HG02970 (cell line): ENCODE results near the gene SNTB2.
"Not testable (repeated sequence)": the region's sequence is repeated elsewhere in the genome, so short reads cannot be mapped to it uniquely, and the experiment has no call there.

Experiments used
- ATAC-seq: cut with Tn5 transposase; IDR thresholded peaks from one replicate; pipeline ENCODE4 v1.9.1; 2021; ENCODE audit warnings: mild to moderate bottlenecking, moderate library complexity, moderate number of reproducible peaks; ENCODE audit not compliant: unreplicated experiment, low FRiP score

SNTB2 gene

GRCh38 chr16:69277413-69277812, 90.4 kb downstream of the SNTB2 start:
- ATAC-seq: no peak

GRCh38 chr16:69283851-69284250, 96.9 kb downstream of the SNTB2 start:
- ATAC-seq: no peak

DNA sequence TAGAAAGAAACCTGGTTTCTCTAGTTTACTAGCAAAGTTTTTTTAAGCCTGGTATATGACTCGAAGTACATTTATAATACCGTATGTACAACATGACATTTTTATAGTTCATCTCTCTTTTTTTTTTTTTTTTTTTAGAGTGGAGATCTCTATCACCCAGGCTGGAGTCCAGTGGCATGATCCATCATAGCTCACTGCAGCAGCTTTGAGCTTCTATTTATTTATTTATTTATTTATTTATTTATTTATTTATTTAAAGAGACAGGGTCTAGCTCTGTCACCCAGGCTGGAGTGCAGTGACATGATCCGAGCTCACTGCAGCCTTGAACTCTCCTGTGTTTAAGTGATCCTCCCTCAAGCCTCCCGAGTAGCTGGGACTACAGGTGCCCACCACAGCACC, 98.3 kb downstream of the SNTB2 start:
- no peak for ATAC-seq

GRCh38 chr16:69286941-69287713, 100.2 kb downstream of the SNTB2 start:
- ATAC-seq: no peak

GRCh38 chr16:69291657-69292056, 104.7 kb downstream of the SNTB2 start:
- not testable (repeated sequence) for ATAC-seq

DNA sequence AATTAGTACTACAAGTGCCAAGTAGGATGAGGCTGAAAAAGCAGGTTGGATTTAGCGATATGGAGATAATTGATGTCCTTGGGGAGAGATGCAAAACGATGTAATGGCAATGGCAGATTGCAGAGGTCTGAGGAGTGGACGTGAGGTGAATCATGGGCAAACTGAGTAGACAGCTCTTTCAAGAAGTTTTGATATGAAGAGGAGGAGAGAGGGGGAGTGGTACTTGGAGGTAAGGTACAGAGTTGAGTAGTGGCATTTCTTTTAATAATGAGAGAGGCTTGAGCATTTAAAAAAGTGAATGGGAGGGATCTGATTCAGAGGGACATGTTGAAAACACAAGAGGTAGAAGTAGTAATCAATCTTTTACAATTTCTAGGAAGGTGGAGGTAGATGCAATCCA, 106.4 kb downstream of the SNTB2 start:
- ATAC-seq: no peak

- ATAC-seq: no peak
Observed at GRCh38 chr16:69294051-69294450, 107.1 kb downstream of the SNTB2 start.

DNA sequence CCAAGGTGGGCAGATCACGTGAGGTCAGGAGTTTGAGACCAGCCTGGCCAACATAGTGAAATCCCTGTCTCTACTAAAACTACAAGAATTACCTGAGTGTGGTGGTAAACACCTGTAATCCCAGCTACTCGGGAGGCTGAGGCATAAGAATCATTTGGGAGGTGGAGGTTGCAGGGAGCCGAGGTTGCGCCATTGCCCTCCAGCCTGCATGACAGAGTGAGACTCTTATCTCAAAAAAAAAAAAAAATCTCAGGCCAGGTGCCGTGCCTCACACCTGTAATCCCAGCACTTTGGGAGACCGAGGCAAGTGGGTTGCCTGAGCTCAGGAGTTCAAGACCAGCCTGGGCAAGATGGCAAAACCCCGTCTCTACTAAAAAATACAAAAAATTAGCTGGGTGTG, 109.8 kb downstream of the SNTB2 start:
- ATAC-seq: not testable (repeated sequence)

DNA sequence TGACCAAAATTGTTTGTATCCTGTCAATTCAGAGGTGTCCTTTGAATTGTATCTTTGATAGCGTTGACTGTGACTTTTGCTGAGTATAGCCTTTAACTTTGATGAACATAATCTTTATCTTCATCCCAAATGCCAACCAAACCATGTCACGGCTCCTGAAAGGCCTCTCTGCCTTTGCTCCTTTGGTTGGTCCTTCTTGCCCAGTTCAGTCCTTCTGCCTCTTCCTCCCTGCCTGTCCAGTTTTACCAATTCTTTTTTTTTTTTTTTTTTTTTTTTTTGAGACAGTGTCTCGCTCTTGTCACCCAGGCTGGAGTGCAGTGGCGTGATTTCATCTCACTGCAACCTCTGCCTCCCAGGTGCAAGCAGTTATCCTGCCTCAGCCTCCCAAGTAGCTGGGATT, 111.3 kb downstream of the SNTB2 start:
- ATAC-seq: no peak

DNA sequence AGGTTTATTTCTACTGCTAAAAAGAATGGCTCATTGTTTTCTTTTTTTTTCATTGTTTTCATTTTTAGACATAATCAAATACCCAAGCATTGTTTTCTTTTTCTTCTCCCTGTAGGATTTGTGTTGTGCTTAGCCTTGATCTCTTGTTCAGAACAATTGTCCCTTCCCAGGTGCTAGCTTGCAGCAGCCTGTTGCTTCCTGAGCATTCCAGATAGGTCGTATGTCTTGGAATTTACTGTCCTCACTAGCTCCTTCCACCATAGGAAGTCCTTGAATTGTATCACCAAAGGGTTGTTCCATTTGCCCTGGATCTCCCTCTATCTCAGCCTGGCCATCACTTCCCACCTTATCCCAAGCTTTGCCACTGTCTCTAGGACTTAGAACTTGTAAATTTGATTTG, 114.2 kb downstream of the SNTB2 start:
- no peak for ATAC-seq

GRCh38 chr16:69301861-69302260, 114.9 kb downstream of the SNTB2 start:
- ATAC-seq: no peak

GRCh38 chr16:69302301-69302700, 115.3 kb downstream of the SNTB2 start:
- ATAC-seq: no peak

- ATAC-seq: no peak
Observed at GRCh38 chr16:69306031-69306430, 119.1 kb downstream of the SNTB2 start.

- no peak for ATAC-seq
Observed at GRCh38 chr16:69307091-69307490, 120.1 kb downstream of the SNTB2 start.

- ATAC-seq: no peak
Observed at GRCh38 chr16:69307856-69308255, 120.9 kb downstream of the SNTB2 start.

DNA sequence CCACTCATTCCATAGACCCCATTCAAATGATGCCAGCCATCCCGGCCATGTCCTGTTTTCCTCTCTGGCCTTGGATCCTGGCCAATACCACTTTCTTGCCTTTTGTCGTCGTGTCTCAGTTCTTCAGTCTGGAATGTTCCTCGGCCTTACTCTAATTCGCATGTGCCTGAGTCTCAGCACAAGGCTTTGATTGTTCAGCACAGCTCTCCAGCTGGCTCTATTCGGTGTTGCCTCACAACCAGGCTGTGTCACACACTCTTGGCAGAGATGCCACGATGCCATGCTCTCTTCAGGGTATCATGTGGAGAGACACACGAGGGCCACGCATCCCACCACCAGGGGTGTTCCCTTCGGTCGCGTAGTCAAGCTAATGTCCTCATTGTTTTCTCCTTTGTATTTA, 122.4 kb downstream of the SNTB2 start:
- ATAC-seq: no peak

- ATAC-seq: peak; percentile 90
Observed at GRCh38 chr16:69310653-69311532, 123.9 kb downstream of the SNTB2 start, which contains the start of gene VPS4A. Gene VPS4A, plus strand, starts transcription at chr16:69311350. Its CDS starts 162 bp downstream, at chr16:69311512.

DNA sequence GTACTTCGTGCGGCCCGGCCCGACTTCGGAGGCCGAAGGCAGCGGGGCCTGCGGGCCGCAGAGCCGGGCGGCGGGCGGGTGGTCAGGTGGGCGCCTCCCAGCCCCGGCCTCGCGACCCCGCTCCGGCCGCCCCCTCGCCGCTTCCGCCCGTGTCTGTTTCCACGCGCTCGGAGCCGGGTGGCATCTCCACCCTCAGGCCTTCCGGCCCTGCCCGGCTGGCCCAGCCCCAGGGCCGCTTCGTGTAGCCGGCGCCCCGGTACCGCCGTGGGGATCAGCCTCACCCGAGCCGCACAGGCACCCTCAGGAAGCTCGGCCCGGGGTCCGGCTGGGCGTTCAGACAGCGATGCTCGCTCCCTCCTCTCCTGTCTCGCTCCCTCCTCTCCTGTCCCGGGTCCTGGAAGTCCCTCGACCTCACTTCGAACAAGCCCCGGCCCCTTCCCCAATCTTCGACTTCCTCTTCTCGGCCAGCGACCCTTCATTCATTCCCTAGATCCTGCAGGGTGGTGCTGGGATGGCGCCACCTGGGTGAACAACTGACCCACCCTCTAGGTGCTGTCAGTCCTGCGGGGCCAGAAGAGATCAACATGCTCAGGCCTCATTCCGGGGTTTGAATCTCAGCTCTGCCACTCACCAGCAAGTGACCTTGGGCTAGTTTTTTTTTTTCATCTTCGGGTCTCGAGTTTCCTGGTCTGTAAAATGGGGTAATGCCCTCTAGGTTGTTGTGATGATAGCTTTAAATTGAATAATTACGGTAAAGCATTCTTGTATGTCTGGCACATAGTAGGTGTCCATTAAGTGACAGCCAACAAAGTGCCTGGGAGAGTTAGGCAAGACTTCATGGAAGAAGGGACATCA, 124.8 kb downstream of the SNTB2 start:
- peak; percentile 35 for ATAC-seq

GRCh38 chr16:69313469-69313868, 126.5 kb downstream of the SNTB2 start:
- no peak for ATAC-seq

DNA sequence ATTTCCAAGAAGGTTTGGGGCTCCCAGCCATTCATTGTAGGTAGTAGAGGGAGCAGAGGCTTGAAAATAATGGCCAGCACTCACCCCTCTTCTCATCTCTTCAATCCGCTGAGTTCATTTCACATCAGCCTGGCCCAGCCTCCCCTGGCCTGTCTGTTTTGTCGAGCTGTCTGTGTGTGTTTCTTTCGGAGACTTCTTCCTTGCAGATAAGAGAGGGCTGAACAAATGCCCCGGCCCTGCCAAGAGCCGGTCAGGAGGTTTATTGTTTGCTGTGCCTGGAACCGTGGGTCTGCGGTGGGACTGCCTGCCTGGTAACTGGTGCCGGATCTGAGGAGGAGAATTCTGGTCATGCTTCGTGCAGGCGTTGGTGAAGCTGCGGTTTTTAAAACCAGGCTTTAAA, 127.6 kb downstream of the SNTB2 start:
- ATAC-seq: no peak
